Measurements from ENCODE around the gene CRISPLD2. TPM values are rescaled to one million over a fixed set of nuclear protein-coding genes. Genes with fewer than 3 reads are reported as not detected.
A peak's percentile ranks its signal among the peaks of the same experiment; 100 is the strongest.

CRISPLD2 gene
- total and polyA plus RNA-seq, 9 of the 15 experiments (the other 6 are each of a cell fraction or from before 2014, with no cell fraction given): 0.03 to 0.24 (median 0.04) TPM; not detected in 4

- TF ChIP-seq PBX2 (CRISPR knock-in tag; IDR thresholded peaks at IDR 0.05; ENCODE audit: low read depth) (no peak), PBX2 (tag; conservative IDR thresholded peaks at IDR 0.05; ENCODE audit: low read depth) (peak; percentile 78), ZNF584 (CRISPR knock-in tag; IDR thresholded peaks at IDR 0.05; ENCODE audit: low read depth) (peak; percentile 78), TRIM28 (IDR thresholded peaks at IDR 0.05) (peak; percentile 13), ZNF764 (CRISPR knock-in tag; IDR thresholded peaks at IDR 0.05; ENCODE audit: low read depth) (no peak), SRSF3 (IDR thresholded peaks at IDR 0.05; ENCODE audit: insufficient read depth, low read length) (no peak), SIN3B (IDR thresholded peaks at IDR 0.05; ENCODE audit: low read depth) (no peak), BMI1 (IDR thresholded peaks at IDR 0.05; ENCODE audit: low read length) (no peak), PTBP1 (IDR thresholded peaks at IDR 0.05; ENCODE audit: low read depth, low read length) (no peak), TAF15 (IDR thresholded peaks at IDR 0.05; ENCODE audit: low read depth, low read length) (no peak), SNIP1 (IDR thresholded peaks at IDR 0.05; ENCODE audit: low read depth) (0 out of 2 replicates have a peak, but pooled peaks have one; percentile 28), ZNF77 (CRISPR knock-in tag; IDR thresholded peaks at IDR 0.05) (no peak), BRCA1 (IDR thresholded peaks at IDR 0.05) (no peak), BRCA1 (CRISPR knock-in tag; IDR thresholded peaks at IDR 0.05) (no peak), ATF6 (CRISPR knock-in tag; IDR thresholded peaks at IDR 0.05) (no peak), POLR2H (tag; IDR thresholded peaks at IDR 0.05; ENCODE audit: low read depth) (no peak), HDAC8 (tag; IDR thresholded peaks at IDR 0.05) (peak; percentile 93), ZNF174 (CRISPR knock-in tag; IDR thresholded peaks at IDR 0.05) (no peak), ZNF668 (CRISPR knock-in tag; IDR thresholded peaks at IDR 0.05) (no peak), E2F6 (IDR thresholded peaks at IDR 0.05; ENCODE audit: borderline replicate concordance in 1 of 2, extremely low read depth in 1 of 2, insufficient read depth in 1 of 2, insufficient read length in 1 of 2, low read depth in 1 of 2, low read length in 1 of 2, poor library complexity in 1 of 2, severe bottlenecking in 1 of 2) (no peak), RFX5 (IDR thresholded peaks at IDR 0.05; ENCODE audit: low read depth, low read length) (no peak), ZNF277 (CRISPR knock-in tag; IDR thresholded peaks at IDR 0.05; ENCODE audit: borderline replicate concordance) (no peak)
Observed at GRCh38 chr16:84879569-84880487, 60.0 kb downstream of the CRISPLD2 start (continued).
